OCI-LY1 (cell line): ENCODE data around the gene IRAK3.

Source experiments
- H2AFZ ChIP-seq: fragments of 200-600 bp; sonication (generic), shearing (Covaris generic); 2 replicates; pipeline ENCODE4 v1.6.0; 2014; ENCODE audit warnings: antibody characterized with exemption, mild to moderate bottlenecking, low read length
- H3F3A ChIP-seq: fragments of 200-600 bp; sonication (generic), shearing (Covaris generic); 2 replicates; pipeline ENCODE4 v1.6.0; 2014; ENCODE audit warnings: mild to moderate bottlenecking, antibody characterized with exemption, low read length, moderate library complexity; ENCODE audit not compliant: insufficient read depth
- H3K27ac ChIP-seq: fragments of 200-600 bp; sonication (generic); 2 replicates; pipeline ENCODE4 v1.5.1; 2014; ENCODE audit warnings: low read length, mixed run types, mild to moderate bottlenecking, low read depth; ENCODE audit not compliant: poor library complexity, severe bottlenecking
- H3K27me3 ChIP-seq: fragments of 200-600 bp; sonication (generic); 2 replicates; pipeline ENCODE4 v1.6.0; 2014; ENCODE audit warnings: antibody characterized with exemption, mild to moderate bottlenecking, low read length, moderate library complexity; ENCODE audit not compliant: insufficient read depth
- H3K36me3 ChIP-seq: fragments of 200-600 bp; sonication (generic); 2 replicates; pipeline ENCODE4 v1.6.1; 2014; ENCODE audit warnings: mild to moderate bottlenecking, antibody characterized with exemption, low read length, moderate library complexity, mixed read lengths; ENCODE audit not compliant: insufficient read depth
- H3K4me1 ChIP-seq: fragments of 200-600 bp; sonication (generic); 2 replicates; pipeline ENCODE4 v1.5.1; 2014; ENCODE audit warnings: mild to moderate bottlenecking, low read length, moderate library complexity; ENCODE audit not compliant: insufficient read depth, severe bottlenecking
- H3K4me2 ChIP-seq: fragments of 200-600 bp; sonication (generic), shearing (Covaris generic); 2 replicates; pipeline ENCODE4 v1.6.1; 2014; ENCODE audit warnings: low read length
- H3K4me3 ChIP-seq: fragments of 200-600 bp; sonication (generic); 2 replicates; pipeline ENCODE4 v1.5.1; 2014; ENCODE audit warnings: low read length, low read depth, mild to moderate bottlenecking, mixed read lengths; ENCODE audit not compliant: poor library complexity, severe bottlenecking
- H3K79me2 ChIP-seq: fragments of 200-600 bp; shearing (Covaris generic); 2 replicates; pipeline ENCODE4 v1.6.1; 2016; ENCODE audit warnings: mixed run types, low read length, mixed read lengths; ENCODE audit not compliant: insufficient read depth
- H3K9ac ChIP-seq: fragments of 200-600 bp; sonication (generic), shearing (Covaris generic); 2 replicates; pipeline ENCODE4 v1.6.1; 2014; ENCODE audit warnings: mild to moderate bottlenecking, low read length, mixed read lengths
- H3K9me2 ChIP-seq: fragments of 200-600 bp; sonication (generic), shearing (Covaris generic); 2 replicates; pipeline ENCODE4 v1.6.1; 2014; ENCODE audit warnings: low read depth, mild to moderate bottlenecking, low read length, mixed read lengths
- H3K9me3 ChIP-seq: fragments of 200-600 bp; shearing (Covaris generic); 2 replicates; pipeline ENCODE4 v1.6.1; 2014; ENCODE audit warnings: low read length, mixed read lengths
- H4K20me1 ChIP-seq: fragments of 200-600 bp; sonication (generic), shearing (Covaris generic); 2 replicates; pipeline ENCODE4 v1.6.0; 2016; ENCODE audit warnings: mild to moderate bottlenecking, low read length; ENCODE audit not compliant: insufficient read depth
- EZH2 ChIP-seq: fragments of 200-600 bp; sonication (generic), shearing (Covaris generic); IDR thresholded peaks from 2 replicates; pipeline ENCODE4 v1.8.0; 2017; ENCODE audit warnings: borderline replicate concordance, mixed run types, mild to moderate bottlenecking, antibody characterized with exemption, low read length, moderate library complexity, mixed read lengths
- TF ChIP-seq, protein P1 (sequence below): fragments of 200-600 bp; sonication (generic), shearing (Covaris generic); IDR thresholded peaks from 2 replicates; pipeline ENCODE4 v1.5.1; 2017; ENCODE audit warnings: mild to moderate bottlenecking, antibody characterized with exemption, low read length, moderate library complexity, mixed read lengths

The IRAK3 gene, protein sequence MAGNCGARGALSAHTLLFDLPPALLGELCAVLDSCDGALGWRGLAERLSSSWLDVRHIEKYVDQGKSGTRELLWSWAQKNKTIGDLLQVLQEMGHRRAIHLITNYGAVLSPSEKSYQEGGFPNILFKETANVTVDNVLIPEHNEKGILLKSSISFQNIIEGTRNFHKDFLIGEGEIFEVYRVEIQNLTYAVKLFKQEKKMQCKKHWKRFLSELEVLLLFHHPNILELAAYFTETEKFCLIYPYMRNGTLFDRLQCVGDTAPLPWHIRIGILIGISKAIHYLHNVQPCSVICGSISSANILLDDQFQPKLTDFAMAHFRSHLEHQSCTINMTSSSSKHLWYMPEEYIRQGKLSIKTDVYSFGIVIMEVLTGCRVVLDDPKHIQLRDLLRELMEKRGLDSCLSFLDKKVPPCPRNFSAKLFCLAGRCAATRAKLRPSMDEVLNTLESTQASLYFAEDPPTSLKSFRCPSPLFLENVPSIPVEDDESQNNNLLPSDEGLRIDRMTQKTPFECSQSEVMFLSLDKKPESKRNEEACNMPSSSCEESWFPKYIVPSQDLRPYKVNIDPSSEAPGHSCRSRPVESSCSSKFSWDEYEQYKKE

DNA sequence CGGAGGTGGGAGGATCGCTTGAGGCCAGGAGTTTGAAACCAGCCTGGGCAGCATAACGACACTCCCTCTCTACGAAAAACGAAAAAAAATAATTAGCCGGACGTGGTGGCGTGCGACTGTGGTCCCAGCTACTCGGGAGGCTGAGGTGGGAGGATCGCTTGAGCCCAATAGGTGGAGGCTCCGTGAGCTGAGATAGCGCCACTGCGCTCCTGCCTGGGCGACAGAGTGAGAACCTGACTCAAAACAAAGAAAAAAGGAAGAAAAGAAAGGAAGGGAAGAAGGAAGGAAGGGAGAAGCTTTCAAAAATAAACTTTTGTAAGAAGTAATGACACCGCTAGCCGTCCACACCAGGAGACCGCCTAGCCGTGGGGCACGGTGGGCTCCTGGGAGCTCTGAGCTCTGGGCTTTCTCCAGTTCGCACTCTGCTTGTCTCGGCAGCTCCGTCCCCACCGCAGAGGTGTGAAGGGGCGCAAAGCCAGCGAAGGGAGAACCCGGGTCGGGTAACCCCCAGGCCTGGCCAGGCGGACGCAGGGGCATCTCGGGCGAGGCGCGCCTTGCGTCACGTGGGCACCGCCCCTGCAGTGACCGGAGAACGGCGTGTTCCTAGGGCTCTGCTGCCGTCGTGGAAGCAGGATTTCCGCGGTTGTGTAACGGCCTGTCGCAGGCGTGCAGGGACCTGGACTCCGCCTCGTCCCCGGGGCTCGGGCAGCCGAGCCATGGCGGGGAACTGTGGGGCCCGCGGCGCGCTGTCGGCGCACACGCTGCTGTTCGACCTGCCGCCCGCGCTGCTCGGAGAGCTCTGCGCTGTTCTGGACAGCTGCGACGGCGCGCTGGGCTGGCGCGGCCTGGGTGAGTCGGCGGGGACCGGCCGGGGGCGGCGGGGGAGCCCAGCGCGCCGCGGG is at the start of gene IRAK3:
IRAK3 (plus strand) TSS at position 631 of the 902 bp plus-strand sequence; CDS start at position 717, 86 bp downstream.
- no peaks in the 10 kb centered on the region for H3F3A ChIP-seq
- no peak within 1 kb of the TSS for H3K9ac ChIP-seq
- no peak within 1 kb of the TSS for H3K27ac ChIP-seq
- no peaks in the 10 kb centered on the region for H3K9me3 ChIP-seq
- no peak within 1 kb of the TSS for H2AFZ ChIP-seq
- no peak within 1 kb of the TSS for H3K4me3 ChIP-seq
- H4K20me1 ChIP-seq, result no peaks in the 10 kb centered on the region
- no peaks in the 10 kb centered on the region for H3K9me2 ChIP-seq
- no peaks in the 10 kb centered on the region for H3K27me3 ChIP-seq
- H3K4me1 ChIP-seq, result no peaks in the 10 kb centered on the region
- H3K36me3 ChIP-seq, result no peaks in the 10 kb centered on the region
- no peak within 1 kb of the TSS for H3K4me2 ChIP-seq
- no peaks in the 10 kb centered on the region for H3K79me2 ChIP-seq
- TF ChIP-seq EZH2, result no peak
- TF ChIP-seq, protein P1, sequence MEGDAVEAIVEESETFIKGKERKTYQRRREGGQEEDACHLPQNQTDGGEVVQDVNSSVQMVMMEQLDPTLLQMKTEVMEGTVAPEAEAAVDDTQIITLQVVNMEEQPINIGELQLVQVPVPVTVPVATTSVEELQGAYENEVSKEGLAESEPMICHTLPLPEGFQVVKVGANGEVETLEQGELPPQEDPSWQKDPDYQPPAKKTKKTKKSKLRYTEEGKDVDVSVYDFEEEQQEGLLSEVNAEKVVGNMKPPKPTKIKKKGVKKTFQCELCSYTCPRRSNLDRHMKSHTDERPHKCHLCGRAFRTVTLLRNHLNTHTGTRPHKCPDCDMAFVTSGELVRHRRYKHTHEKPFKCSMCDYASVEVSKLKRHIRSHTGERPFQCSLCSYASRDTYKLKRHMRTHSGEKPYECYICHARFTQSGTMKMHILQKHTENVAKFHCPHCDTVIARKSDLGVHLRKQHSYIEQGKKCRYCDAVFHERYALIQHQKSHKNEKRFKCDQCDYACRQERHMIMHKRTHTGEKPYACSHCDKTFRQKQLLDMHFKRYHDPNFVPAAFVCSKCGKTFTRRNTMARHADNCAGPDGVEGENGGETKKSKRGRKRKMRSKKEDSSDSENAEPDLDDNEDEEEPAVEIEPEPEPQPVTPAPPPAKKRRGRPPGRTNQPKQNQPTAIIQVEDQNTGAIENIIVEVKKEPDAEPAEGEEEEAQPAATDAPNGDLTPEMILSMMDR, result no peak

DNA sequence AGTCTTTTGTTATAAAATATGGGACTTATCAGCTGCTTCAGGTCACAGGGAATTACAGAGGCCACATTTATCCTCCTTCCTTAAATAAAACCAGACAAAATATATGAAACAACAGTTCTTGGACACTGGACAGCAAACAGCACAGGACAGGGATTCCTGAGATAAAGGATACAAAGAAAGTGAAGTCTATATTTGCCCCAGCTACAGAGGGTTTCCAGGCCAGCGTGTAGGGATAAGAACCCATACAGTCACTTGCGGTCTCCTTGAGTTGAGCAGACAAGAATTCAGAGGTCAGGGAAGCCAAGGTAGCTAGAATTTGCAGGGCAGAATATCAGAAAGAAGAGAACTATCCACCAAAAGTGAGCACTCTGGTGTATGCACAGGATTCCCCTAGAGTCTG is 49.7 kb upstream of the IRAK3 start:
- no peaks in the 10 kb centered on the region for H3K27me3 ChIP-seq
- H3K4me1 ChIP-seq, result no peaks in the 10 kb centered on the region
- H2AFZ ChIP-seq, result no peak overlapping the region
- no peaks in the 10 kb centered on the region for H4K20me1 ChIP-seq
- no peak overlapping the region for H3K27ac ChIP-seq
- no peak overlapping the region for H3K9ac ChIP-seq
- no peak overlapping the region for H3K4me3 ChIP-seq
- no peaks in the 10 kb centered on the region; the same call in 1 of the 2 replicates for H3F3A ChIP-seq
- no peaks in the 10 kb centered on the region for H3K79me2 ChIP-seq
- TF ChIP-seq, protein P1, result no peak
- TF ChIP-seq EZH2, result no peak
- H3K4me2 ChIP-seq, result no peak overlapping the region
- peaks cover 82% of the 10 kb centered on the region for H3K36me3 ChIP-seq
- H3K9me2 ChIP-seq, result no peaks in the 10 kb centered on the region
- H3K9me3 ChIP-seq, result peaks cover 22% of the 10 kb centered on the region

DNA sequence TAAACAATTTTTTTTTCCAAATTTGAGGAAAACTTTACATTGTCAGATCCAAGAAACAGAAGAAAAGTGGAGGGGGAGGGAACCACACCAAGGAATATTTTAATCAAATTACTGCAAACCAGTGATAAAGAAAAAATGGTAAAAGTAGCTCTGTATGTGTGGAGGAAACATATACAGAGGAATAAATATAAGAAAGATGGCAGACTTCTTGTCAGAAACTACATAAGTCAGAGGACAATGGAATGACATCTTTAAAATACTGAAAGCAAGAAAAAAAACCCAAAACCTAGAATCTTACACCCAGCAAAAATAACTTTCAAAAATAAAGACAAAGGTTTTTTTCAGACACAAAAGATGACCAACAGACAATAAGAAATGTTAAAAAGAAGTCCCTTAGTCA is 48.3 kb upstream of the IRAK3 start:
- H3K4me3 ChIP-seq, result no peak overlapping the region
- H3K4me1 ChIP-seq, result no peaks in the 10 kb centered on the region
- no peak for TF ChIP-seq EZH2
- TF ChIP-seq, protein P1, result no peak
- H3K4me2 ChIP-seq, result no peak overlapping the region
- no peak overlapping the region for H3K9ac ChIP-seq
- H3K79me2 ChIP-seq, result no peaks in the 10 kb centered on the region
- H3F3A ChIP-seq, result no peaks in the 10 kb centered on the region; the same call in 1 of the 2 replicates
- peaks cover 96% of the 10 kb centered on the region for H3K36me3 ChIP-seq
- H4K20me1 ChIP-seq, result no peaks in the 10 kb centered on the region
- peaks cover 22% of the 10 kb centered on the region for H3K9me3 ChIP-seq
- H3K27ac ChIP-seq, result no peak overlapping the region
- H2AFZ ChIP-seq, result no peak overlapping the region
- H3K9me2 ChIP-seq, result no peaks in the 10 kb centered on the region
- no peaks in the 10 kb centered on the region for H3K27me3 ChIP-seq
